LNCaP clone FGC (cell line): ENCODE data around the gene DROSHA.

Experiments
- DNase-seq: peaks from one replicate; pipeline ENCODE4 v3.0.0-alpha.2; 2011; ENCODE audit warnings: low read depth
- H3K4me3 ChIP-seq: 2 replicates; pipeline ENCODE4 v1.5.1; 2011; ENCODE audit warnings: mild to moderate bottlenecking, low read depth, low read length, control low read depth
- CTCF ChIP-seq: IDR thresholded peaks from 2 replicates; pipeline ENCODE4 v1.5.1; 2012; ENCODE audit warnings: mild to moderate bottlenecking; ENCODE audit not compliant: control insufficient read depth, insufficient read depth; ENCODE audit errors: extremely low read depth

Gene DROSHA

GRCh38 chr5:31415009-31415923 lies 116.6 kb downstream of the DROSHA start:
- no peak overlapping the region for H3K4me3 ChIP-seq
- no peak for DNase-seq
- 0 out of 2 replicates have a peak, but pooled peaks have one; percentile 2 for TF ChIP-seq CTCF

- no peak for TF ChIP-seq CTCF
- H3K4me3 ChIP-seq: no peak overlapping the region
- DNase-seq: no peak
These were observed 118.7 kb downstream of the DROSHA start for GRCh38 chr5:31413030-31413812.

GRCh38 chr5:31412324-31412723 lies 119.6 kb downstream of the DROSHA start:
- no peak overlapping the region for H3K4me3 ChIP-seq
- no peak for TF ChIP-seq CTCF
- DNase-seq: no peak

- TF ChIP-seq CTCF: no peak
- no peak for DNase-seq
- no peak overlapping the region for H3K4me3 ChIP-seq
These were observed 121.8 kb downstream of the DROSHA start for GRCh38 chr5:31410089-31410488.

GRCh38 chr5:31408814-31409213 lies 123.1 kb downstream of the DROSHA start:
- TF ChIP-seq CTCF: no peak
- no peak overlapping the region for H3K4me3 ChIP-seq
- DNase-seq: no peak

- DNase-seq: no peak
- H3K4me3 ChIP-seq: no peak overlapping the region
- no peak for TF ChIP-seq CTCF
These were observed 123.8 kb downstream of the DROSHA start for GRCh38 chr5:31407921-31408693.
